ENCODE measurements around the gene NDEL1.

Gene NDEL1

DNA sequence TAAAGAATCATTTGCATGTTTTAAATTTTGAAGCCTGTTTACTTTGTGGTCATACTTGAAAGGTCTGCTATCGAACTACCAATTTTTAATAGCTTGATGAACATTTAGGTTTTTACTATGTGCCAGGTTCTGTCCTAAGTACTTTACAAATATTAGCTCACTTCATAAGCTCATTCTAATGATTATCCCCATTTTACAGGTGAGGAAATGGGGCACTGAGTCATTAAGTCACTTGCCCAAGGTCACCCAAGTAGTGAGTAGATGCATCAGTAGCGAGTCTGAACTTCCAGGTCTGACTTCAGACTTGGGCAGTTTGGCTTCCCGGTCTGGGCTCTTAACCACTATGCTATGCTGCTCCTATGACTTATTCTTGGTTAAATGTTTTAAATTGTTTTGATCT is 4.0 kb downstream of the NDEL1 start:
- H3K9ac ChIP-seq (ENCODE audit: low read length), result no peak overlapping the region
- peaks cover 3% of the 10 kb centered on the region for H3K4me1 ChIP-seq (ENCODE audit: control insufficient read depth, insufficient read depth, low read depth, low read length)
- peaks cover 8 to 45% of the 10 kb centered on the region in 2 experiments for H3K36me3 ChIP-seq (ENCODE audit: control insufficient read depth in 1 of 2, insufficient read depth in 2 of 2, low read depth in 1 of 2, low read length in 2 of 2)
- H3K4me3 ChIP-seq (ENCODE audit: insufficient read depth in 1 of 2, low read depth in 1 of 2, low read length in 2 of 2), result no peak overlapping the region
- no peak overlapping the region for H3K4me2 ChIP-seq (ENCODE audit: low read length, poor library complexity, severe bottlenecking)
- no peak overlapping the region for H3K23ac ChIP-seq (ENCODE audit: low read length in 2 of 2)
- H2BK120ac ChIP-seq (ENCODE audit: low read depth, low read length), result no peak overlapping the region
- H3K79me1 ChIP-seq (replicated peaks; ENCODE audit: low read length, poor library complexity, severe bottlenecking), result peaks cover 4% of the 10 kb centered on the region
- no peak overlapping the region for H3K4ac ChIP-seq (ENCODE audit: low read depth in 1 of 2, low read length in 2 of 2)
- no peak overlapping the region for H4K8ac ChIP-seq (ENCODE audit: low read length)
- H2BK12ac ChIP-seq (ENCODE audit: low read length in 2 of 2), result no peak overlapping the region
- H2AFZ ChIP-seq (ENCODE audit: low read depth, low read length), result no peak overlapping the region
- H3K14ac ChIP-seq (ENCODE audit: low read length in 2 of 2), result no peak overlapping the region
- no peak overlapping the region for H3K27ac ChIP-seq (ENCODE audit: low read length, poor library complexity, severe bottlenecking)
- H3K18ac ChIP-seq (ENCODE audit: low read depth in 1 of 2, low read length in 2 of 2), result no peak overlapping the region
- no peak for DNase-seq
- H4K91ac ChIP-seq (ENCODE audit: low read length), result no peak overlapping the region
- no peak overlapping the region for H2BK15ac ChIP-seq (ENCODE audit: low read depth, poor library complexity, severe bottlenecking)
- WGBS, result 93% methylated on average over 2 of the region's 3 CpGs
- no peaks in the 10 kb centered on the region for H3K27me3 ChIP-seq (ENCODE audit: control insufficient read depth in 1 of 2, insufficient read depth in 1 of 2, low read length in 2 of 2)
- H2AK5ac ChIP-seq (ENCODE audit: low read length, severe bottlenecking), result no peak overlapping the region
- H2BK5ac ChIP-seq (ENCODE audit: low read depth, low read length, poor library complexity, severe bottlenecking), result no peak overlapping the region
- no peaks in the 10 kb centered on the region for H3K9me3 ChIP-seq (ENCODE audit: control insufficient read depth, low read length)

DNA sequence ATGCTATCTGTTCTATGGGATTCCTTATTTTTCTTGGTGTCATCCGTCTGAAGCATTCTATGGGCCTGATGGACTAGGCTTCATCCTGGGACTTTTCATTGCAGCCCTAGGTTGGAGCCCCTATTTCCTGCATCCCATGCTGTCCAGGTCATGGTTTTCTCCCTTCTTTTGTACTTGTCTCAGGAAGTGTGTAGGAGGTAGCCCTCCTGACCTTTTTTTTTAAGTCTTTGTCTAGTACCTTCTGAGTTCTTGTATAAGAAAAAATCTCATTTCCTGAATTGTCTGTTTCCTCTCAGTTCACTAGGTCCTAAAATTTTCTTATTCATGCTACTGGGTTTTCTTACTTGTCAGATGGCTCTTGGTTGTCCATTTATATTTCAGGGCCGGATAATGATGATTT is 6.0 kb downstream of the NDEL1 start:
- H3K27me3 ChIP-seq (ENCODE audit: control insufficient read depth in 1 of 2, insufficient read depth in 1 of 2, low read length in 2 of 2), result no peaks in the 10 kb centered on the region
- DNase-seq, result no peak

DNA sequence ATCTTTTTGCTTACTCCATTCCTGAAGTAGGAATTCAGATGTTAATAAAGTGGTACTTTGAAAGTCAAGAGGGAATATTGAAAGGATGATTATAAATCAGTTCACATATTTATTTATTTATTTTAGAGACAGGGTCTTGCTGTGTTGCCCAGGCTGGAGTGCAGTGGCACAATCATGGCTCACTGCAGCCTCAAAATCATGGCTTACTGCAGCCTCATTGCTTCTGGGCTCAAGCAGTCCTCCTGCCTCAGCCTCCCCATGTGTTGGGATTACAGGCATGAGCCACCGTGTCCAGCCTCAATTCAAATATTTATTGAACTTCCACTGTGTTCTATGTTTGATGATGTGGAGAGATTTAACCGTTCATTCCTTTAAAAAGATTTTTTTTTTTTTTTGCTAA is 6.6 kb downstream of the NDEL1 start:
- Histone ChIP-seq H2AFZ (ENCODE audit: low read depth, low read length) (no peak overlapping the region), H4K91ac (ENCODE audit: low read length) (no peak overlapping the region), H2BK12ac (ENCODE audit: low read length in 2 of 2) (no peak overlapping the region), H3K27ac (ENCODE audit: low read length, poor library complexity, severe bottlenecking) (no peak overlapping the region), H2BK5ac (ENCODE audit: low read depth, low read length, poor library complexity, severe bottlenecking) (no peak overlapping the region), H2BK15ac (ENCODE audit: low read depth, poor library complexity, severe bottlenecking) (no peak overlapping the region), H4K8ac (ENCODE audit: low read length) (no peak overlapping the region), H3K14ac (ENCODE audit: low read length in 2 of 2) (no peak overlapping the region), H3K9me3 (ENCODE audit: control insufficient read depth, low read length) (no peaks in the 10 kb centered on the region), H3K4me1 (ENCODE audit: control insufficient read depth, insufficient read depth, low read depth, low read length) (peaks cover 3% of the 10 kb centered on the region), H3K4ac (ENCODE audit: low read depth in 1 of 2, low read length in 2 of 2) (no peak overlapping the region), H3K18ac (ENCODE audit: low read depth in 1 of 2, low read length in 2 of 2) (no peak overlapping the region), H3K79me1 (replicated peaks; ENCODE audit: low read length, poor library complexity, severe bottlenecking) (peaks cover 12% of the 10 kb centered on the region), H3K4me3 (ENCODE audit: insufficient read depth in 1 of 2, low read depth in 1 of 2, low read length in 2 of 2) (no peak overlapping the region), H3K9ac (ENCODE audit: low read length) (no peak overlapping the region), H2BK120ac (ENCODE audit: low read depth, low read length) (no peak overlapping the region), H3K27me3 (ENCODE audit: control insufficient read depth in 1 of 2, insufficient read depth in 1 of 2, low read length in 2 of 2) (no peaks in the 10 kb centered on the region), H3K36me3 (ENCODE audit: control insufficient read depth in 1 of 2, insufficient read depth in 2 of 2, low read depth in 1 of 2, low read length in 2 of 2) (peaks cover 11 to 72% of the 10 kb centered on the region in 2 experiments), H3K23ac (ENCODE audit: low read length in 2 of 2) (no peak overlapping the region), H2AK5ac (ENCODE audit: low read length, severe bottlenecking) (no peak overlapping the region), H3K4me2 (ENCODE audit: low read length, poor library complexity, severe bottlenecking) (no peak overlapping the region)
- WGBS, result 100% methylated on average over 1 of the region's 2 CpGs
- DNase-seq, result no peak

More for the DNA sequence above, 6.0 kb downstream of the NDEL1 start:
- Histone ChIP-seq H3K14ac (ENCODE audit: low read length in 2 of 2) (no peak overlapping the region), H2BK120ac (ENCODE audit: low read depth, low read length) (no peak overlapping the region), H3K36me3 (ENCODE audit: control insufficient read depth in 1 of 2, insufficient read depth in 2 of 2, low read depth in 1 of 2, low read length in 2 of 2) (peaks cover 8 to 66% of the 10 kb centered on the region in 2 experiments), H4K8ac (ENCODE audit: low read length) (no peak overlapping the region), H3K27ac (ENCODE audit: low read length, poor library complexity, severe bottlenecking) (no peak overlapping the region), H3K23ac (ENCODE audit: low read length in 2 of 2) (no peak overlapping the region), H3K4me3 (ENCODE audit: insufficient read depth in 1 of 2, low read depth in 1 of 2, low read length in 2 of 2) (no peak overlapping the region), H2BK5ac (ENCODE audit: low read depth, low read length, poor library complexity, severe bottlenecking) (no peak overlapping the region), H3K18ac (ENCODE audit: low read depth in 1 of 2, low read length in 2 of 2) (no peak overlapping the region), H2BK12ac (ENCODE audit: low read length in 2 of 2) (no peak overlapping the region), H3K4me1 (ENCODE audit: control insufficient read depth, insufficient read depth, low read depth, low read length) (peaks cover 3% of the 10 kb centered on the region), H2AK5ac (ENCODE audit: low read length, severe bottlenecking) (no peak overlapping the region), H3K9ac (ENCODE audit: low read length) (no peak overlapping the region), H3K79me1 (replicated peaks; ENCODE audit: low read length, poor library complexity, severe bottlenecking) (peaks cover 10% of the 10 kb centered on the region), H3K9me3 (ENCODE audit: control insufficient read depth, low read length) (no peaks in the 10 kb centered on the region), H2BK15ac (ENCODE audit: low read depth, poor library complexity, severe bottlenecking) (no peak overlapping the region), H4K91ac (ENCODE audit: low read length) (no peak overlapping the region), H2AFZ (ENCODE audit: low read depth, low read length) (no peak overlapping the region), H3K4me2 (ENCODE audit: low read length, poor library complexity, severe bottlenecking) (no peak overlapping the region), H3K4ac (ENCODE audit: low read depth in 1 of 2, low read length in 2 of 2) (no peak overlapping the region)
- 100% methylated on average over 1 of the region's 2 CpGs for WGBS

DNA sequence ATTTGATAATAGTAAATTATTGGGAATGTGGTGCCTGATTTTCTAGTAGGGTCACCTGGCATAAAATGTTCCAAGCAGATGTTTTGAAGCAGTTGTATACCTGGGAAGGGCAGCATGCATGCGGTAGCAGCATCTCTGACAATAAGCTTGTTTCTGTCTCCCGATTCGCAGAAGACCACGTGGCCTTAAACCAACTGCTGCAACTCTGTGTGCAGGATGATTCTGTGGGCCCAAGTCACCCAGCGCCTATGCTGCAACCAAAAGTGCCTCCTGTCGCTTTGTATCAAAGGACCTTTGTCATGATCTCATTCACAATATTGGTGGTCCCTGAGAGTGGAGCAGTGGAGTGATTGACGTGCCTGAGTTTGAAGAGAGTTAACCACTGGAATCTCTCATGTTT is 8.1 kb downstream of the NDEL1 start:
- H3K27ac ChIP-seq (ENCODE audit: low read length, poor library complexity, severe bottlenecking), result no peak overlapping the region
- H3K27me3 ChIP-seq (ENCODE audit: control insufficient read depth in 1 of 2, insufficient read depth in 1 of 2, low read length in 2 of 2), result no peaks in the 10 kb centered on the region
- WGBS, result 93% methylated on average over 7 of the region's 7 CpGs
- H2BK12ac ChIP-seq (ENCODE audit: low read length in 2 of 2), result no peak overlapping the region
- H3K4me1 ChIP-seq (ENCODE audit: control insufficient read depth, insufficient read depth, low read depth, low read length), result no peaks in the 10 kb centered on the region
- H2AK5ac ChIP-seq (ENCODE audit: low read length, severe bottlenecking), result no peak overlapping the region
- H2BK15ac ChIP-seq (ENCODE audit: low read depth, poor library complexity, severe bottlenecking), result no peak overlapping the region
- no peak overlapping the region for H3K18ac ChIP-seq (ENCODE audit: low read depth in 1 of 2, low read length in 2 of 2)
- no peak overlapping the region for H2BK5ac ChIP-seq (ENCODE audit: low read depth, low read length, poor library complexity, severe bottlenecking)
- H3K9ac ChIP-seq (ENCODE audit: low read length), result no peak overlapping the region
- H2BK120ac ChIP-seq (ENCODE audit: low read depth, low read length), result no peak overlapping the region
- peaks cover 12% of the 10 kb centered on the region for H3K79me1 ChIP-seq (replicated peaks; ENCODE audit: low read length, poor library complexity, severe bottlenecking)
- H3K14ac ChIP-seq (ENCODE audit: low read length in 2 of 2), result no peak overlapping the region
- H4K91ac ChIP-seq (ENCODE audit: low read length), result no peak overlapping the region
- no peak overlapping the region for H3K4me3 ChIP-seq (ENCODE audit: insufficient read depth in 1 of 2, low read depth in 1 of 2, low read length in 2 of 2)
- DNase-seq, result no peak
- no peaks in the 10 kb centered on the region for H3K9me3 ChIP-seq (ENCODE audit: control insufficient read depth, low read length)
- no peak overlapping the region for H3K23ac ChIP-seq (ENCODE audit: low read length in 2 of 2)
- H3K4me2 ChIP-seq (ENCODE audit: low read length, poor library complexity, severe bottlenecking), result no peak overlapping the region
- no peak overlapping the region for H2AFZ ChIP-seq (ENCODE audit: low read depth, low read length)
- H3K4ac ChIP-seq (ENCODE audit: low read depth in 1 of 2, low read length in 2 of 2), result no peak overlapping the region
- peaks cover 7 to 79% of the 10 kb centered on the region in 2 experiments for H3K36me3 ChIP-seq (ENCODE audit: control insufficient read depth in 1 of 2, insufficient read depth in 2 of 2, low read depth in 1 of 2, low read length in 2 of 2)
- no peak overlapping the region for H4K8ac ChIP-seq (ENCODE audit: low read length)

Measured in mesenchymal stem cell (in vitro differentiated cells and primary cell).